HG03064 (cell line): ENCODE results near the gene ALOX5.

Source experiments
- ATAC-seq: cut with Tn5 transposase; IDR thresholded peaks from one replicate; pipeline ENCODE4 v1.9.1; 2021; ENCODE audit warnings: low read depth; ENCODE audit not compliant: unreplicated experiment

Gene ALOX5

DNA sequence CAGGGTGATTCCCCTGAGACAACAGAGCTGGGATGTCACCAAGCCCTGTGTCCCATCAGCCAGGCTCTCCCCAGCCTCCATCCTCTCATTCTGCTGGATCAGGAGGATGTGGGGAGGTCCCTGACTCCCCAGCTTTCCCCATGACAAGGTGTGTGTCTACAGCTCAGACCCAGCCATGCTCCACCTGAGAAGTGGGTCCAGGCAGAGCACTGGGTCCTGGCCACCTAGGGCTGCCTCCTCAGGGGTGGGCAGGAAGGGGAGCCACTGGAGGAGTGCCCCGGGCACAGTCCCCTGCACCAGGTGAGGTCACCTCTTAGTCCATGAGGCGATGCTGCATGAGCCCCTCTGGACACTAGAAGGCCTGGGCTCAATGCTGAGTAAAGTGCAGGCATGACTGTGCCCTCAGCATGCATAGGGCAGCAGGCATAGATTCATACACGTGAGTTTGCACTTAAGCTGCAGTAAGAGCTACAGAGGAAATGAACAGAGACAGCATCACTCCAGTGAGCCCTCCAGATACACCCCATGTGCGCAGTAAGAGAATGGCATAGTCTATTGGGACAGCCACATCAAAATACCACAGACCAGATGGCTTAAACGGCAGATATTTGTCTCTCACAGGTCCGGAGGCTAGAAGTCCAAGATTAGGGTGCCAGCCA is 48.3 kb downstream of the ALOX5 start:
- no peak for ATAC-seq

DNA sequence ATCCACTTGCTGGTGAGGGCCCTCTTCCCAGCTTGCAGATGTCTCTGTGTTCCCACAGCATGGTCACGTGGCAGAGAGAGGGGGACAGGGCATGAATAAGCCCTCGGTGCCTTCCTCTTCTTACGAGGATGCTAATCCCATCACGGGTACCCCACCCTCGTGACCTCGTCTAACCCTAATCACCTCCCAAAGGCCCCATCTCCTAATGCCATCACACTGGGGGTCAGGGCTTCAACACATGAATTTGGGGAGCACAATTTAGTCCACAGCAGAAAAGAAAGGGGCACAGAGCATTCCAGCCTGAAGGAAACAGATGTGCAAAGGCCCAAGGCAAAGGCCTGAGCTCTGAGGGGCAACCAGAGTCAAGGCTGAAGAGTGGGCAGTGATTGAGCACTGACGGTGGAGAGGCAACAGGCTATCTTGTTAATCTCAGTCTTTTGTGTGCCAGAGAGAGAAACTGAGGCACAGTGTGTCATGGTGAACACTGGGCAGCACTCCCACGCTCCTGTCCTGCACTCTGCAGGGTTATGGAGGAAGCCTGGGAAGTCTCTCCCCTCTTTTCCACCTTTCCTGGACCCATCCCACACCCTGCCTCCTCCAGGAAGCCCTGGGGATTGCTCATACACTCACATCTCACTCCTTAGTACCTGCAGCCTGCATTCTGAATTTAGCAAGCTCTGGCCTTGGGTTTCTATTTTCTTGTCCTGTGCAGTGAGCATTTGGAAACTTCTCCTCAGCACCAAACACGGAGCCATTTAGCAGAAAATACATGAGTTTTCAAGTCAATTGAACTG is 49.0 kb downstream of the ALOX5 start:
- no peak for ATAC-seq

DNA sequence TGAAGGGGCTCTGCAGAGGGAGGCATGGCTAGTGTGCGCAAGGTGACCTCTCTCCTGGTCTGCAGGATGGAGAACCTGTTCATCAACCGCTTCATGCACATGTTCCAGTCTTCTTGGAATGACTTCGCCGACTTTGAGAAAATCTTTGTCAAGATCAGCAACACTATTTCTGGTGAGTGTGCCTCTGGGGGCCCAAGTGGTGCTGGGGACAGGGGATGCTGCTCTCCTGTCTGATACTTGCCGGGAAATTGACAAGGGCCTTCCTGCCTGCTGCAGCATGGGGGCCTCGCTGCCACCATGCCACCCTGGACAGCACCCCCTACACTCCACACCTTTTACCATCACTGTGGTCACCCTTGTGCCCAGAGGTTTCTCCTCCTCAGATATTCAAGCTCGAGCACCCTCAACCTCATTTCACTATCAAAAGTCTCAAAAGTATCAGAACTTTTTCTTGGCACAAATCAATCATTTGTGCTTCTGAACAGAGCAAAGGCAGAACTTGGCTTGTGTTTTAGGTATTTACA is 50.0 kb downstream of the ALOX5 start:
- no peak for ATAC-seq

GRCh38 chr10:45424668-45425404 is 50.8 kb downstream of the ALOX5 start:
- ATAC-seq, result no peak

- no peak for ATAC-seq
Measured at GRCh38 chr10:45425621-45426563, 51.9 kb downstream of the ALOX5 start.

GRCh38 chr10:45427262-45427969 is 53.4 kb downstream of the ALOX5 start:
- no peak for ATAC-seq

GRCh38 chr10:45427970-45428366 is 54.0 kb downstream of the ALOX5 start:
- no peak for ATAC-seq

- ATAC-seq, result no peak
Measured at GRCh38 chr10:45428611-45429510, 54.8 kb downstream of the ALOX5 start.

- no peak for ATAC-seq
Measured at GRCh38 chr10:45429790-45430189, 55.8 kb downstream of the ALOX5 start.

DNA sequence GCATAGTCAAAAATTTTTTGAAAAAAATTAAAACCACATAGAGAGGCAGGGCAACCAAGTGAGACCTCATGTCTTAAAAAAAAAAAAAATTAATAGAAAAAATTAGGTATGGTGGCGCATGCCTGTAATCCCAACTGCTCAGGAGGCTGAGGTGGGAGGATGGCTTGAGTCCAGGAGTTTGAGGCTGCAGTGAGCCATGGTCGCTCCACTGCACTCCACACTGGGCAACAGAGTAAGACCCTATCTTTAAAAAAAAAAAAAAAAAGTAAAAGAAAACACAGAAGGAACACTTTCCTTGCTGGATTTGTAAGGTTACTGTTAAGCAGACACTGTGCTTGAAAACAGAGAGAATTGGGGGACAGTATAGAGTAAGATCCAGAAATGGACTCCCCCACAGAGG is 58.1 kb downstream of the ALOX5 start:
- no peak for ATAC-seq

- no peak for ATAC-seq
Measured at GRCh38 chr10:45432700-45433472, 58.9 kb downstream of the ALOX5 start.

DNA sequence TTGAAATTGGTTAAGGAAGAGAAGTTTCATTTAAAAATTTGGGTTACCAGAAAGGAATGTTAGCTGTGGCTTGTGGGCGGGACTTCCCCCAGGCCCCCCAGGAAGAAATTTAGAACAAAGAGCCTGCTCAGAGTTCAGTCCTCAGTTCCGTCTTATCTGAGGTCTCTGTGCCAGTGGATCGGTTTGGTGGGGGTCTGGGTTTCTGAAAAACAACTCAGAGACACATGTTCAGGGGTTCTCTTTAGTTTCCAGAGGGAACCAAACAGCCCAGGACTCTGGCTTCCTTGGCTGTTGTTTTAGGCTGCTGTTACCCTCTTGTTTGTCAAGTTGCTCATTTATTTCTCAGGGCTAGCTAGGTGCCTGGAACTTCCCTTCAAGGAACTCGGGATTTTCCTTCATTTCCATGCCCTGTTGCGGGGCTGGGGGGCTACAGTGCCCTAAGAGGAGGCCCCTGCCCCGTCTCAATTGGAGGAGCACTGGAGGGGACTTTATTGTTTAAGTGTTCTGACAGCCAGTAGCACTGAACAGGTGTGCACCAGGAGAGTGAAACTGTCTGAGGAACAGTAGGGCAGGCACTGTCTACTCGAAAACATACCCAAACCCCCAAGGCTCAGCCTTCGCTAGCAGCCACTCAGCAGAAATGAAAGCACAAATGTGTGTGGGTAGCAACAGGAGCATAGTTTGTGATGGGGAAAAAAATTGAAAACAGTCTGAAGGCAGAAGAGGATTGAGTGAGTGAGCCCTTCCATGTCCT is 59.9 kb downstream of the ALOX5 start:
- ATAC-seq, result peak; percentile 92

GRCh38 chr10:45437587-45438465 is 63.8 kb downstream of the ALOX5 start:
- ATAC-seq, result no peak

DNA sequence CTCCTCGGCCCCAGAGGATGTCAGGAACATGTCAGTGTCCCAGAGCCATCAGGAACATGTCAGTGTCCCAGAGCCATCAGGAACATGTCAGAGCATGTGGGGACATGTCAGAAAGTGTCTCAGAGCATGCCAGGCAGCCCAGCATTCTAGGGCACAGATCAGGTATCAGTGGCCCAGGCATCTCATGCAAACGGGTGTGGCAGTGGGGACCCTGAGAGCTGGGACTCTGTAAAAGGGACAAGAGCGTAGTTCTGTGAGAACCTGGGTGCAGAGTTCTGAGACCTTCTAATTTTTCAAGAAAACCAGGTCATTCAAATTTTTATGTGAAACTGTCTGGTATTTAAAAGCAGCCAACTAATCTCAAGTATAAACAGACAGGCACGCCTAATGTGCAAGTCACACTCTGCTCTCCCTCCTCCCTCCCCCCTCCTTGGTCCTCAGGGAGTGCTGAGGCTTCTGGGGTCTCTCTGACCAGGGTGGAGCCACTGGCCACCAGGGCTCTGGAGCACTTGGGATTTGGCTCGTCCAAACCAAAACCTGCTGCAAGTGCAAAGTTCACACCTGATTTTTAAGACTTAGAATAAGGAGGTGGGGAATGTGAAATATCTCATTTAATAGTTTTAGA is 64.6 kb downstream of the ALOX5 start:
- ATAC-seq, result no peak

GRCh38 chr10:45439365-45439764 is 65.3 kb downstream of the ALOX5 start:
- no peak for ATAC-seq

- no peak for ATAC-seq
Measured at GRCh38 chr10:45439873-45440272, 65.9 kb downstream of the ALOX5 start.
